GM12873 (cell line): Measurements from ENCODE around the gene TXNDC8.

ENCODE experiments used
- TF ChIP-seq, protein P1 (sequence below): IDR thresholded peaks from 2 replicates; pipeline ENCODE4 v1.5.1; 2012; ENCODE audit warnings: low read depth, mild to moderate bottlenecking, moderate library complexity, low read length, control low read depth; ENCODE audit not compliant: insufficient read depth; ENCODE audit errors: missing control alignments

The TXNDC8 gene

DNA sequence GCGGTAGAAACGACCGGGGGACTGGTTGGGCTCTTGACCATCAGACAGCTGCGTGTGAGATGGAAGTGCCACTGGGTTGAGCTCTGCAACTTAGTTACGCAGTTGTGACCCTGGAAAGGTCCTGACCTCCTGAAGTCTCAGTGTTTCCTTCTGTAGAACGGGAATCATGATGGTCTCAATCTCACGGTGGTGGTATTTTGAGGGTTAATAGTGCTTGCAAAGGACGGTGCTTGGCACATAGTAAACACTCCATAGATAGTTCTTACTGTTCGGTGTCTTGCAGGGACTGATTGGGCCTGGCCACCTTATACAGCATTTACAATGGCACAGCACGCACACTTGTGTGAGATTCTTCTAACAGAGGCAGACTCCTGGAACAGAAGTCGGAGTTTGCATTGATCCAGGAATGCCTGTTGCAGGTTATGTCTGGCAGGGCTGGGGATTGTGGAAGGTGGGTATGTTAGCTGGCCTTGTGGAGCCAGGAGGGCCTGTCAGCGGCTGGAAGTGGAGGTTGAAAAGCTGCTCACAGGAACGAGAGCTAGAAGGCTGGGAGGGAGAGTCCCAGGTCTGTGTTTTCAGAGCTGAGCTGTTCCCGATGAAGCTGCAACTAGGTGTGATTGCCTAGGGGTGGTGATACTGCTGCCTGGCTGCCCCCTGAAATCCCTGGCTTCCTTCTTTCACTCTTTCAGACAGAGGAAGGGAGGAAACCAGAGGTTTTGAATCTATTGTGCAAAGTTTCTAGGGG lies 80.4 kb downstream of the TXNDC8 start:
- TF ChIP-seq, protein P1, sequence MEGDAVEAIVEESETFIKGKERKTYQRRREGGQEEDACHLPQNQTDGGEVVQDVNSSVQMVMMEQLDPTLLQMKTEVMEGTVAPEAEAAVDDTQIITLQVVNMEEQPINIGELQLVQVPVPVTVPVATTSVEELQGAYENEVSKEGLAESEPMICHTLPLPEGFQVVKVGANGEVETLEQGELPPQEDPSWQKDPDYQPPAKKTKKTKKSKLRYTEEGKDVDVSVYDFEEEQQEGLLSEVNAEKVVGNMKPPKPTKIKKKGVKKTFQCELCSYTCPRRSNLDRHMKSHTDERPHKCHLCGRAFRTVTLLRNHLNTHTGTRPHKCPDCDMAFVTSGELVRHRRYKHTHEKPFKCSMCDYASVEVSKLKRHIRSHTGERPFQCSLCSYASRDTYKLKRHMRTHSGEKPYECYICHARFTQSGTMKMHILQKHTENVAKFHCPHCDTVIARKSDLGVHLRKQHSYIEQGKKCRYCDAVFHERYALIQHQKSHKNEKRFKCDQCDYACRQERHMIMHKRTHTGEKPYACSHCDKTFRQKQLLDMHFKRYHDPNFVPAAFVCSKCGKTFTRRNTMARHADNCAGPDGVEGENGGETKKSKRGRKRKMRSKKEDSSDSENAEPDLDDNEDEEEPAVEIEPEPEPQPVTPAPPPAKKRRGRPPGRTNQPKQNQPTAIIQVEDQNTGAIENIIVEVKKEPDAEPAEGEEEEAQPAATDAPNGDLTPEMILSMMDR = no peak

DNA sequence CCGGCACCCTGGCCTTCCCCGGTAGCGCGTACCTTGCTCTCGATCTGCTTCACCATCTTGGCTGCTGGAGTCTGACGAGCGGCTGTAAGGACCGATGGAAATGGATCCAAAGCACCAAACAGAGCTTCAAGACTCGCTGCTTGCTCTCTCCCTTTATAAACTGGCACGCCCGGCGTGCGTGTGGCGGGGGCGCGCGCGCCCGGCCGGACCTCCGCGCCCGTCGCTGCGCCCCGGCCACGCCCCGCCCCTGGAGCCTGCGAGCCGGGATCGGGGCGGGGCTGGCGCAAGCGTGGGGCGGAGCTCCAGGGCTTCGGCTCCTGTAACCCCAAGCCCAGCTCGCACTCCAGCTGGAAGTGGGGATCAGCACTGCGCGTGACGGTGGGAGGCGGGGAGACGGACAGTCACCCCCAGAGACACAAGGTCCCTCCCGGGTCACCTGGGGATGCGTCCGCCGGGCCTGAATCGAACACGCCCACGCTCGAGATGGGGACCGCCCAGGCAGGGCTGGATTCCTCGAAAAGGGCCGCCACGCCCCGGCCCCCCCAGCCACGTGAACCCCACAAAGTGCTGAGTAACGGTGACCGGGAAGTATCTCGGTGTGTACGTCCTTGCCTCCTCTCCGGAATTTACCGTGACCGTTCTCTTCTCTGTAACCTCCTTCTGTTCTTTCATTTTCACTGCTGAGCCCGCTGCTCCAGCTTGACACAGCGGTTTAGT lies 81.1 kb downstream of the TXNDC8 start, which contains the start of gene TXN:
Gene TXN (minus strand): TSS at position 128 of the 717 bp plus-strand sequence. CDS start 72 bp downstream, at position 56.
- TF ChIP-seq, protein P1 = no peak

DNA sequence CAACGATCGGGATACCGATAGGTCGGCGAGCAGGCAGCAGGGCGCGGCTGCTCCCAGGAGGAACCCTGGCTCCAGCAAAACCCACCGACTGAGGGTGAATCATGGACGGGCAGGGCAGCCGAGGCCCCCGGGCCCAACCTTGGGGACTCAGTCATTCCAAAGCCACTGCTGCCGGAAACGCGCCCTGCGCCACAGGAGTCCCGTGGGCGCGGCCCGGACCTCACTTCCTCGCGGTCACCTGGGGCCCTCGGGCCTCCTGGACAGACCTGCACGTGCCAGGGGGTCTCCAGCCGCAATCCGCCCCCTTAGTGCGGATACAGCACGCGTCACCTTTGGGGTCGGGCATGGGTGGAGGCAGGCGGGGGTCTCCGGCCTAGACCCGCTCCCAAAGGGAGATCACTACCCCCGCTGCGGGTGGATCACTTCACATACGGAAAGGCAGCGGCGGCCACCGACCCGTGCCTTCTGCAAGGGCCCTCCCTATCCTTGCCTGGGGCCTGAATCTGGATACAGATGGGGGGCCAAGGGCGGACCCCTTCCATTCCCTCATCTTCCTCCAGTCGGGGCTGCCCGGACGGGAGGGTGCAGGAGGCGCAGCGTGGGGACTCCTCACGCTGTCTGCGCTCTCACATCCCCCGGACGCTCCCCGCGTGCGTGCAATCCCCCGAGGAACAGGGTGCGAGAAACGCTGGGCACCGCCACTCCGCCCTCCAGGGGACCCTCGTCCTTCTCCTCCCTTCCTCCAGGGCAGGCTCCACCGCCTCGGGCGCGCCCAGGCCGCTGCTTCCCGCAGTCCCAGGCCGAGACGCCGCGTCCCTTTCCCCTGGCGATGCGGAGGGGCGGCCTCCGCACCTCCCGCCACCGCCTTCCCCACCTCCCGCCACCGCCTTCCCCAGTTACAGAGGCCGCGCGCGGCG lies 81.9 kb downstream of the TXNDC8 start:
- TF ChIP-seq, protein P1 = no peak

DNA sequence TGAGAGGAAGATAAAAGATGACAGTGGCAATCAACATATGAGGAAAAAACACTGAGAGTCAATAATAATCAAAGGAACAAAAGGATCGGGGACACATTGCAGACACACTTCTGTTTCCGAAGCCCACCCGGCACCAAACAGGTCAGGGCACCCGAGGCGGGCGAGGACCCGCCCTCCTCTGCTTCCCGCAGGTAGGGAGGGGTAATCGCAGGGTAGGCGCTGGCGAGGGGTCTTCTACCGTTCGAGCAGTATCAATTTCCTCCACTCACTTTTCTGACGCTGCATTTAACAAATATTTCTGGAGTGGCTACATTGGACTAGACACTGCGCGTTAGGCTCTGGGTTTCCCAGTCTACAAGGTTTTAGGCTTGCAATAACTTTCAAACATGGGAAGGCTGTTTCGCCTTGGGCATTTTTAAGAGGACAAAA lies 82.6 kb downstream of the TXNDC8 start:
- TF ChIP-seq, protein P1 = no peak

DNA sequence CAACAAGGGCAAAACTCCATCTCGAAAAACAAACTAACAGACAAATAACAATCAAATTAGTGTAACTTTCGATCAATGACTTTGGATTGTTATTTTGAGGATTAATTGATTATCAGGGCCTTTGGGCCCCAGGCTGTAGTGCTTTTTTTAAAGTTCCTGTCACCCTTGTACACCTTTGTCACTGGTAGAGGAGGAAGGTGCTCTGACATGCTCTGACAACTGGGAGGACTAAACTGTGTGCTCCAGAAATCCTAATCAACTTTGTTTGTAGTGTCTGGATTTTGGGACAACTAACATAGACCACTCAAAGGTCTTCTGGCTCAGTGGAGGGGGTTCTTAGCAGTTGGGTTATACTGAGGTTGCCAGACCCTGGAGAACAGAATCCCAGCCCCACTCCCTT lies 83.2 kb downstream of the TXNDC8 start:
- TF ChIP-seq, protein P1 = no peak
